ENCODE results near the gene CCDC13.

The CCDC13 gene

DNA sequence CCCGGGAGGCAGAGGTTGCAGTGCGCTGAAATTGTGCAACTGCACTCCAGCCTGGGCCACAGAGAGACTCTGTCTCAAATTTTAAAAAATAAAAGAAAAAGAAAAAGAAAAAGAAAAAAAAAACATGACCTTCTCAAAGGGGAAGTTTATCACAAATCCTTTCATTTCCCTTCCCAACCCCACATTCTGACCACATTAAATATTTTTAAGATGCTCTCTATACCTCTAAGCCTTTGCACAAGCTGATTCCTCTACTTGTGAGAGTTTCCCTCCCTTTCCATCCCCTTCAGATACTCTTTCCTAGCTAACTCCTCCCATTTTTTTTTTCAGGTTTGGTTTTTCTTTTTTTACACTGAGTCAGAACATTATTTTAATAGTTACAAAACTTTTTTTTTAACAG, 27.2 kb upstream of the CCDC13 start:
- in situ Hi-C loops (cut with MboI; ENCODE audit: low sequenced_read_pairs): no loop called here

- in situ Hi-C loops (cut with MboI; ENCODE audit: low sequenced_read_pairs): no loop called here
Observed at GRCh38 chr3:42799376-42799775, 26.3 kb upstream of the CCDC13 start.

- in situ Hi-C loops (cut with MboI; ENCODE audit: low sequenced_read_pairs): no loop called here
Observed at GRCh38 chr3:42796332-42796885, 23.4 kb upstream of the CCDC13 start.

DNA sequence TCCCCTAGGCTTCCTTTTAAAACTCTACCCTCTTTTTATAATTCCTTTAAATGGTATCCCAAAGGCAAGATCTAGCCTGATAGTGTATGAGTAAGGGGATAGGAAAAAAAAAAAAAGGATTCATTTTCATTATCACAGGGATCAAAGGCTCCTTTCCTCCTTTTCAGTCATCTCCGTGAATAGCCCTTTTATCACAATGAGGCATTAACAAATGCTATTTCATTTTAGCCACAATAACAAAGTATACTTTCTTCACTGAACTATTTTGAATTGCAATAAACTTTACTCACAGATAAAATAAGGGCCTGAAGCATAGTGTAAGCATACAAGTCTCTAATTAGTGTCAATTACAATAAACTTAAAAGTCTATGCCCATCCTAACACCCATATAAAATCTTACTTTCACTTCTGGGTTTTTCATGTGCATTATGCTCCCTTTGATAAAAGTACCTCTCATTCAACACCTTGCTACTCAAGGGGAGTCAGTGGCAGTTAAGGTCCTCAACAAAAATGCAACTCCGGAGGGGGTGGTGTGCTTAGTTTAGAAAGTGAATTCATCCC, 22.6 kb upstream of the CCDC13 start:
- in situ Hi-C loops (cut with MboI; ENCODE audit: low sequenced_read_pairs): no loop called here

DNA sequence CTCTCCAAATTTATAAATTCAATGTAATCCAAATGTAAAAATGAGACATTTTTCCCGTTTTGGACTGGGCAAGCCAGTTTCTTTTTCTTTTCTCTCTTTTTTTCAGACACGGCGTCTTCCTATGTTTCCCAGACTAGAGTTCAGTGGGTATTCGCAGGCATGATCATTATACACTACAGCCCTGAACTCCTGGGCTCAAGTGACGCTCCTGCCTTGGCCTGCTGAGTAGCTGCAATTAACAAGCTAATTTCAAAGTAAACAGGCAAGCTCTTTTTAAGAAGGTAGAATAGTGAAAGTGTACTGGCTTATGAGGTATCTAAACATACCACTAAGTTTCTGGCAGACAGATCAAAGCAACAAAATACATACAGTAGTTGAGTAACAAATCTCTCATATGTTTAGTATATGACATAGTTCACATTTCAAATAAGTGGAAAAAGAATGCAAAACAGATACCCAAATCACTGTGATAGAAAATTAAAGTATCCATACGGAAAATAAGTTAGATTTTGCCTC, 17.7 kb upstream of the CCDC13 start:
- in situ Hi-C loops (cut with MboI; ENCODE audit: low sequenced_read_pairs): no loop called here

DNA sequence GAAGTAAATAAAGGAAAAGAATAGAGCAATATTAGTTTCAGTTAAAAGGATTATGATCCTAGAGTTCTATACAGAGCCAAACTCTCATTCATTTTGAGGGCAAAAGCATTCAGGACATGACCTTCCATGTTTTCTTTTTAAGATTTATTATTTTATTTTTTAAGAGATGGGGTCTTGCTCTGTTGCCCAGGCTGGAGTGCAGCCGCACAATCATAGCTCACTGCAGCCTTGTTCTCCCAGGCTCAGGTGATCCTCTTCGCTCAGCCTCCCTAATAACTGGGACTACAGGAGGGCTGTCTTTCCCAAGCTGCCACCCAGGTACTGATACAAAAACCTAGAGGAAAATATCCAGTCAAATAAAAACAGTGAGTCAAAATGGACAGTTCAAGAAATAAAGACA, 13.6 kb upstream of the CCDC13 start:
- in situ Hi-C loops (cut with MboI; ENCODE audit: low sequenced_read_pairs): no loop called here

GRCh38 chr3:42786212-42786611, 13.2 kb upstream of the CCDC13 start:
- in situ Hi-C loops (cut with MboI; ENCODE audit: low sequenced_read_pairs): no loop called here

DNA sequence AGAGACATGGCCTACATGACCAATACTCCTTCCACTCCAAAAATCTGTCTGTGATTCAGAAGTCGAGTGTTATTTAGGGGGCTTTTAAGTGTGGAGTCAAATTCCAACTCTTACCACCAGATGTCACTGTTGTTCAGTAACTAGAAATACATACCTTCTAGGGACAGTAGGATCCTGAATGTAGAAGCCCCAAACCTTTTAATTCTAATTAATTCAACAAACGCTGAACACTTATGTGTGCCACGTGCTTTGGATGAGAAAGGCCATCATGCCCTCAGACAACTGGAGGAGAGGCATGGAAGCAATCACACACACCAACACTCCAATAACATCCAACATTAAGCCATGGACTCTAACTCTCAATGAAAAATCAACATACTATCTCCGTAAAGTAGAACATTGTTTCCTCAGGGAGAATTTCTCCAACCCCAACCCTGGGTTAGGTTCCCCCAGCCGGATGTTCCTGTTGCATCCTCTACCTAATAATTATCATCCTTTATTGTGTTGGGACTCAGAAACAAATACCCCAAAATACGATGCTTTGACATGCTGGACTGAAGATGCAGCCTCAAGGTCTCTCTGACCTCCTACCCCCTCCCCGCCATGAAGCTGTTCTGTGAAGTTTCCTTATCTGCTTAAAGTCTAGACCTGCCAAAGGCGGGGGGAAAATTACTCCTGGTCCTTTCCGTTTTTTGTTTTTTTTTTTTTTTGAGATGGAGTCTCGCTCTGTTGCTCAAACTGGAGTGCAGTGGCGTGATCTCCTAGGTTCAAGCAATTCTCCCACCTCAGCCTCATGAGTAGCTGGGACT, 8.0 kb upstream of the CCDC13 start:
- in situ Hi-C loops (cut with MboI; ENCODE audit: low sequenced_read_pairs): no loop called here

GRCh38 chr3:42780398-42780797, 7.3 kb upstream of the CCDC13 start:
- in situ Hi-C loops (cut with MboI; ENCODE audit: low sequenced_read_pairs): no loop called here

GRCh38 chr3:42778644-42779043, 5.6 kb upstream of the CCDC13 start:
- in situ Hi-C loops (cut with MboI; ENCODE audit: low sequenced_read_pairs): no loop called here

DNA sequence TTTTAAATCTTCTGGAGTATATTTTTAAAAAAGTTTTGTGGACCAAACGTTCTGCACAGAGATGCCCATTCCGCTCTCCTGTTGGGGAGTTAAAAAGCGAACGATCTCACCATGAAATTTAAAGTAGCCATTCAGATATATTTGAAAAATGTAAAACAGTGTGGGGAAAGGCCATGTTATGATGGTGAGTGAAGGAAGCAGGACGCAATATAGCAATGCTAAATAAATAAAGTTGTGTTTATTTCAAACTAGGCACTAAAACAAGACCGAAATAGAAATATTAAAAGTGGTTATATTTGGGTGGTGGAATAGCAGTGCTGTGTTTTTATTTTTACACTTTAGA, 327 bp upstream of the CCDC13 start:
- in situ Hi-C loops (cut with MboI; ENCODE audit: low sequenced_read_pairs): no loop called here

DNA sequence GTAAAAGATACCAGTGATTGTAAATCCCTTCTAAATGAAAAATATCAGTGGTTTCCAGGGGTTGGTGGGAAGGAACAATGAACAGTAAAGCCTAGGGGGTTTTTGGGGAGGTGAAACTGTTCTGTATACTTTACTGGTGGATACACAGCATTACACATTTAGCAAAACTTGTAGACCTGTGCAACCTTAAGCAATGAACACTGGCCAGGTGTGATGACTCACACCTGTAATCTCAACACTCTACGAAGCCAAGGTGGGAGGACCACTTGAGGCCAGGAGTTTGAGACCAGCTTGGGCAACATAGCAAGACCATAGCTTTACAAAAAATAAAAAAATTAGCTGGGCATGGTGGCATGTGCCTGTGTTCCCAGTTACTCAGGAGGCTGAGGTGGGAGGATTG, 1.8 kb downstream of the CCDC13 start:
- in situ Hi-C loops (cut with MboI; ENCODE audit: low sequenced_read_pairs): no loop called here

GRCh38 chr3:42769477-42770131, 3.4 kb downstream of the CCDC13 start:
- in situ Hi-C loops (cut with MboI; ENCODE audit: low sequenced_read_pairs): no loop called here

DNA sequence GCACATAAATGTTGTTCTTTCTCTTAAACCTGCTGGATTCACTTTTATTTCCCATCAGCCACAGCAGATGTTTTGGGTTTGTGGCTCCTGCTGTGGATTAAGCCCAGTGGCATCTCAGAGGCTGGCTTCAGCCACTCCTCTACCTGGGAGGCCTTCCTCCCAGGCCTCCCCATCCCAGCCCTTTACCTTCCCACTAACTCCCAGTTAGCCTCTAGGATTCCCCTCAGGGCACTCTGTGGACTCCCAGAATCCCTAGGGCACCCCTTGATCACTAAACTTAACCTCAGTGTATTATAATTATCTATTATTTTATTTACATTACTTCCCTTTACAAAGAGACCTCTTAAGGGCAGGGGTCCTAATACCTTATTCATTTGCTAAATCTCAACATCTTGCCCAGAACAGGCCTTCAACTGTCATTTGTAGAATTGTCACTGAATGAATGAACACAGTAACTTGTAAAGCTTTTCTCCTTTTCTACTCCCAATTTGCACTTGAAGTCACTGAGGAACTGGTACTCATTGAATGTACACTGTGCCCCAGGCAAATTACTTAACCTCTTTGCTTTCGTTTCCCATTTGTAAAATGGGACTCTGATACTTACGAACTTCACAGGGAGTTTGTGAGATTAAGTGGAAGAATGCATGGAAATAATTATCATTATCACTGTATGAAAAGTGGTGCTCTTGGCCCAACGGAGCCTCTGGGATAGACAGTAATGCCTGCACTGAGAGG, 8.3 kb downstream of the CCDC13 start:
- in situ Hi-C loops (cut with MboI; ENCODE audit: low sequenced_read_pairs): no loop called here

- in situ Hi-C loops (cut with MboI; ENCODE audit: low sequenced_read_pairs): no loop called here
Observed at GRCh38 chr3:42764115-42764514, 8.9 kb downstream of the CCDC13 start.

GRCh38 chr3:42763021-42763420, 10.0 kb downstream of the CCDC13 start:
- in situ Hi-C loops (cut with MboI; ENCODE audit: low sequenced_read_pairs): no loop called here

- in situ Hi-C loops (cut with MboI; ENCODE audit: low sequenced_read_pairs): no loop called here
Observed at GRCh38 chr3:42762046-42762724, 10.9 kb downstream of the CCDC13 start.

DNA sequence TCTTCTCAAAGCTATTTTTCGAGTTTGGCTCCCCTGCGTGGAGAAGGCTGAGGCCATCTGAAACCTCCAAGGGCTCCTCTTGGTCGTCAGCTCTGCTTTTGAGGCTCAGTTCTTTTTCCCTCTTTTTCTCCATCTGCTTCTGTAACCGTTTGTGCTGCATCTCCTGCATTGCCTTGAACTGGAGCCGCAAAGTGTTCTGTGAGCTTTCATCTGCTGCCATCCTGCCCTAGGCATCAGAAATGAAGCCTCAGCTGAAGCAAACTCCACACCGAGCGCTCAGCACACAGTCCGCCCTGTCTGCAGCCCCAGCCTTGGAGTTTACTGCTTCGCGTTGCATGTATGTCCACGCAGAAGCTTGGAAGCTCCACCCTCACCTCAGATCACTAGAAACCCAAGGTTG, 14.9 kb downstream of the CCDC13 start:
- in situ Hi-C loops (cut with MboI; ENCODE audit: low sequenced_read_pairs): no loop called here

DNA sequence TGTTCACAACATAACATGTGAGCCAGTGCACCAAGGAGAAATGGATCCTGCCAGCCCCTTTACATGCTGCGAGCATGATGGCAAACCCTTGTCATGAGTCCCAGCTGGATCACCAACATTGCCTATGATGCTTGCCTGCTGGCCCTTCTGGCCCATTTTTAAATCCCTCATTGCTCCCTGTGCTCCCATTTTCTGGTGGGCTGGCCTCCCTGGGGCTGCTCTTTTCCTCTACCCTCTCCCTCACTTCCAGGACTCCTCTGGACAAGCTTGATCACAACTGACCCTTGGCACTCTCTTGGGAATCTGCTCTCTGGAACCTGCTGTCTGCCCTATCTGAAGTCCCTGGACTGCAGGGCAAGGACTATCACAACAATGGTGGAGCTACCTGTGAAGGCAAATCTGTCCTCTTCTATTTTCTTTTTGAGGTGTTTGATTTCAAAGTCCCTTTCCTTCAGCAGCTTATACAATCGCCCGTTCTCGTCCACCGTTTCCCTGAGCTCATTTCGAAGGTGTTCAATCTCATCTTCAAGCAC, 16.3 kb downstream of the CCDC13 start:
- in situ Hi-C loops (cut with MboI; ENCODE audit: low sequenced_read_pairs): no loop called here

Data from HL-60/S4 (cell line).